Activated naive CD4-positive, alpha-beta T cell treated with Interleukin-2 at 50 U/mL for 16 hours (primary cell): ENCODE results near the gene ZNF143.

Experiments
- DNase-seq: peaks from one replicate; pipeline ENCODE4 v3.0.0-alpha.2; 2020

Gene ZNF143

DNA sequence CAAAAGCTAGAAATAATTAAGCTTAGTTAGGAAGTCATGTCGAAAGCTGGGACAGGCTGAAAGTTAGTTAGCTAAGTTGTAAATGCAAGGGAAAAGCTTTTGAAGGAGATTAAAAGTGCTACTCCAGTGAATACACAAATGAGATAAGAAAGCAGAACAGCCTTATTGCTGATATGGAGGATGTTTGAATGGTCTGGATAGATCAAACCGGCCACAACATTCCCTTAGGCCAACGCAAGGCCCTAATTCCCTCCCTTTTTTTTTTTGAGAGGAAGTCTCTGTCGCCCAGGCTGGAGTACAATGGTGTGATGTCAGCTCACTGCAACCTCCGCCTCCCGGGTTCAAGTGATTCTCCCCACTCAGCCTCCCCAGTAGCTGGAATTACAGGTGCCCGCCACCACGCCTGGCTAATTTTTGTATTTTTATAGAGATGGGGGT is 89.4 kb downstream of the ZNF143 start:
- no peak for DNase-seq

DNA sequence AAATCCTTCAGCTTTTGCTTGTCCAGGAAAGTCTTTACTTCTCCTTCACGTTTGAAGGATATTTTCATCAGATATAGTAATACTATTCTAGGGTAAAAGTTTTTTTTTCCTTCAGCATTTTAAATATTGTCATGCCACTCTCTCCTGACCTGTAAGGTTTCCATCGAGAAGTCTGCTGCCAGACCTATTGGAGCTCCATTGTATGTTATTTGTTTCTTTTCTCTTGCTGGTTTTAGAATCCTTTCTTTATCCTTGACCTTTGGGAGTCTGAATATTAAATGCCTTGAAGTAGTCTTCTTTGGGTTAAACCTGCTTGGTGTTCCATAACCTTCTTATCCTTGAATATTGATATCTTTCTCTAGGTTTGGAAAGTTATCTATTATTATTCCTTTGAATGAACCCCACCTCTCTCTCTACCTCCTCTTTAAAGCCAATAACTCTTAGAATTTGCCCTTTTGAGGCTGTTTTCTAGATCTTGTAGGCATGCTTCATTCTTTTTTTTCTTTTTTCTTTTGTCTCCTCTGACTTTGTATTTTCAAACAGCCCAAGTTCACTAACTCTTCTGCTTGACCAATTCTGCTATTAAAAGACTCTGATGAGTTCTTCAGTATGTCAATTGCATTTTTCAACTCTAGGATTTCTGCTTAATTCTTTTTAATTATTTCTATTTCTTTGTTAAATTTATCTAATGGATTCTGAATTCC is 100.6 kb downstream of the ZNF143 start:
- no peak for DNase-seq

DNA sequence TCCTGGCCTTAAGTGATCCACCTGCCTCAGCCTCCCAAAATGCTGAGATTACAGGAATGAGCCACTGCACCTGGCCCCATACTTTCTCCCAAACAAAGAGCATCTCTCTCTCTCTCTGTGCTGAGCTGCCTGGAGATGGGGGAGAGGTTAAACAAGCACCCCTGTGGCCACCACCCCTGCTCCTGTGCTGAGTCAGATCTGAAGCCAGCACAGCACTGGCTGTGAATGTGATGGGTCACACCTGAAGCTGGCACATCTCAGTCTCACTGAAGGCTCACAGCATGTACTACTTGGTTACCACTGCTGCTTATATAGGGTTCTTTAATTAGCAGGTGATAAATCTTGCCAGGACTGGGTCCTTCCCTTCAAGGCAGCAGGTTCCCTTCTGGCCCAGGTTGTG is 101.9 kb downstream of the ZNF143 start:
- no peak for DNase-seq

DNA sequence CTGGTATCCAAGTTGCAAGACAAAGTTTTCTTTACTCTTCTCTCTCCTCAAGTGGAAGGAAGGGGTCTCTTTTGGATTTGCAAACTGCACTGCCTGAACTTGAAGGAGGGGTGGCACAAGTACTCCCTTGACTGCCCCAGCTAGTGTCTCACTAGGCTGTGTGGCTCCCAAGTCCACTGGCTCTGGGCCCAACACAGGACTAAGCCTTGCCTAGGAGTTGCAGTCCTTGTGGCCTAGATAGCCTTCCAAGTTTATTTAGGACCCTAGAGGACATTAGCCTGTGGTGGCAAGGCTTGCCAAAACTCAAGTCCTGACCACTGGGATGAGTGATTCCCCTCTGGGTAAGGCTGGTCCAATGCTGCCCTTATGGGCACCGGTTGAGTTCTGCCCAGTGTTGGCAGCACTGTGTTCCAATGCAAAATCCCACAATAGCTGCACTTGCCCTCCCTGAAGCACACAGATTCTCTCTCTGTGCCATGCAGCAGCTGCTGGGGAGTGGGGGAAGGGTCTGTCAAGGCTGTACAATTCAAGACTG is 102.5 kb downstream of the ZNF143 start:
- no peak for DNase-seq

DNA sequence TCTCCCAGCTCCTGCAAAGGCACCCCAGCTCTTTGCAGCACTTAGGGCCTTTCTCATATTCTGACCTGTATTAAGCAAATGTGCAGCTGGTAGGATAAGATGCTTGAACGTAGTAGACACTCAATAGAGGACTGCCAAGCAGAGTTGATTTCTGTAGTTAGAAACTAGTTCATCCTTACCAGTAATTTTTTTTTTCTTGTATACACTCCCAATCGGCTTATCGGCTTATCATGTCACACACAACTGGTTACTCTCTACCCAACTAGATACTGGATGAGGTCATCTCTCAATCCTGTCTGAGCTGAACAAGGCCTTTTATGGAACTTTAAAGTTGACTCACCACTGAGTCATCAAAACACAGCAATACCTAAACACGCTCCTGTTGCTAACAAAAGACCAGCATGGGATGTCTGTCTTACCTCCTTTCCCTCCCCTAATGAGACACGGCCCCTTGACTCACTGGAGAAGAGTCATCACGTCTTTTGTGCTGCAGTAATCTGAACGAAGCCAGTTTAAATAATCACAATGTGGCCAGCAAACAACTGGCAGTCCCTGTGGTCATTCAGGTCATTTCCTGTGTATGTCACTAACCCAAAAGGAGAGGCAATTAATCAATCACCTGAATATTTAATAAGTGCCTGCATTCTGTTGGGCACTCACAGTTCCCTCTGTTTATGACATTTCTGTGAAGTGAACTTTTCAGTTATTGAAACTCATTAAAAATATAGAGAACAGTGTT is 105.2 kb downstream of the ZNF143 start:
- peak; percentile 64 for DNase-seq

DNA sequence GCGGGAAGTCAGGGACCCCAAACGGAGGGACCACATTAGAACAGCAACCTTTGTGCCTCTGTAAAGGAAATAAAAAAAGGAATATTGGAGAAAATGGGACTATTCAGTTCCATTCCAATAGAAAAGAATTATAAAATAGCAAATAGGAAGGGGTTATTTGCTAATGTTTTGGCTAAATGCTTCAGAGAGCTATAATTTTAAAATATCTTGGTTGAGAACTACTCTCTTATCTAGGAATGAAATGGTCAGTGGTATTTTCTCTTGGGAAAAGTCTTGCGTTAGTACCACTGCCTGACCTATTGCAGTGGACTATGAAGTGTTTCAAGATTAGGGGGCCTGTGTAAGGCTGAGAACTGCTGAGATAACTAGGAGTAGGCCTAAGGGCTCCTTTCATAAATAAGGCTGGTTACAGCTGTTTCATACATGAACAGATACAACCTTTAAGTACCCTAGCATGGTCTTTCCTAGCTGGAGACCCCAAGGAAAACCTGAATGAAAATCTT is 105.8 kb downstream of the ZNF143 start:
- DNase-seq: no peak

DNA sequence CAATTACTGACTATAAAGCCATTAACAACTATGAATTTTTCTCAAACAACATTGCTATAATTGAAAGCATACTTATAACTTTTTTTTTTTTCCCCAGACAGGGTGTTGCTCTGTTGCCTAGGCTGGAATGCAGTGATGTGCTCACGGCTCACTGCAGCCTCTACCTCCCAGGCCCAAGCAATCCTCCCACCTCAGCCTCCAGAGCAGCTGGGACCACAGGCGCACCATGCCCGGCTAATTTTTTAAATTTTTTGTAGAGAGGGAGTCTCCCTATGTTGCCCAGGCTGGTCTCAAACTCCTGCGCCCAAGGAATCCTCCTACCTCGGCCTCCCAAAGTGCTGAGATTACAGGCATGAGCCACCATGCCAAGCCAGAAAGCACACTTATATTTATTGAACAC is 106.6 kb downstream of the ZNF143 start:
- DNase-seq: no peak

DNA sequence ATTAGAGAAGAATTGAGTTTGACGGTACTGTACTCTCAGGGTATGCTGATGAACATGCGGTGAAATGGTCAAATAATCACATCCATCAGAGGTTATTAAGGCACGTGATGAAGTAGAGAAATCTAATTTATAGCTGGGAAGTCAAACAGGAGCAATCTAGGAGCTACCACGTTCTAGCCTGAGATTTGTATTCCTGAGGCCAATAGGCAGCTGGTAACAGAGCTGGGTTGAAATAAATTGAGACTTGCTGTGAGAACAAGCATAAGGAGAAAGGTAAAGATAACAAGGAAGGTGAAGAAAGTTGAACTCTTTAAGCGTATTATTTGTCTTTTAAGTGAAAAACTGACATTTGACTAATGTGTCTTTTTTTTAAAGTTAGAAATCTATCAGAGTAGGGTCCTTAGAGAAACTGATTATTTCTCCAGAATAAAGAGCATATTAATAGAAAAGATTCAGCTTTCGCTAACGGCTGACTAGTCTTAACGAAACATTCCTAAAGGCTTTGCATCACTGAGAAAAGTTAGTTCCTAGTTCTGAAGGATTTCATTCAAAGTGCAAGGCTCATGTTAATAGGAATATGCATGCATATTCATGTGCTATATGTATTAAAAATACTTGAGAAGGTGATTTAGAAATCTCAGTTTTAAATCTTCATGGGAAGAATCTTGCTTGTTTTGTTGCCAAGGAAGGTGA is 107.5 kb downstream of the ZNF143 start:
- no peak for DNase-seq

DNA sequence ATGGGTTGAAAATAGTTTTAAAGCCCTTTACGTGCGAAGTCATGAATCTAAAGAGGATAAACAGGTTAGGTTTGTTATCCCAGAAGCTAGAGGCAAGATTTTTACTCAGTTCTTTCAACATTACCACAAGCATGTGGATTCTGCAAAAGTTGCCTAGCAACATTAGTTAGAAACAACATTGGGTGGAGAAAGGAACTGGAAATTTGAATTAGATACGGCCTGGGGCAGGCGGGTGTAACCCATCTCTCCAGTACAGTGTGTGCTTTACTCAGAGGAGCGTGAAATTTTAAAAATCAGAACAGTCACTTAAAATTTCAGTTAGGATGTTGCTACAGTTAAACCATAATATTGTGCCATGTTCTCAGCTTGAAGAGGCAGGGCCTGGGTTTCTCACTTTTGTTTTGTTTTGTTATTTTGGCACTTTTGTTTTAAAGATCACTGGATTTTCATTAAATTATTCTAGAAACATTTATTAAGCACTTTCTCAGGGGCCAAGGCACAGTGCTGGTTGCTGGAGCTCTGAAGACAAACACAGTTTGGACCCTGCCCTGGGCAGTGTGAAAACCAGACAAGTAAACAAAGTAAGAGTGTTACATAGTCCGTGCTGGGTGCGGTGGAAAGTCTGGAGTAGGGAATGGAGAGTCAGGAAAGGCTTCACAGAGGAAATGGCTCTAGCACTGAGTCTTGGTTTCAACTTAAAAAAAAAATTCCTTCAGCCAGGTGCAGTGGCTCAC is 108.2 kb downstream of the ZNF143 start:
- no peak for DNase-seq

DNA sequence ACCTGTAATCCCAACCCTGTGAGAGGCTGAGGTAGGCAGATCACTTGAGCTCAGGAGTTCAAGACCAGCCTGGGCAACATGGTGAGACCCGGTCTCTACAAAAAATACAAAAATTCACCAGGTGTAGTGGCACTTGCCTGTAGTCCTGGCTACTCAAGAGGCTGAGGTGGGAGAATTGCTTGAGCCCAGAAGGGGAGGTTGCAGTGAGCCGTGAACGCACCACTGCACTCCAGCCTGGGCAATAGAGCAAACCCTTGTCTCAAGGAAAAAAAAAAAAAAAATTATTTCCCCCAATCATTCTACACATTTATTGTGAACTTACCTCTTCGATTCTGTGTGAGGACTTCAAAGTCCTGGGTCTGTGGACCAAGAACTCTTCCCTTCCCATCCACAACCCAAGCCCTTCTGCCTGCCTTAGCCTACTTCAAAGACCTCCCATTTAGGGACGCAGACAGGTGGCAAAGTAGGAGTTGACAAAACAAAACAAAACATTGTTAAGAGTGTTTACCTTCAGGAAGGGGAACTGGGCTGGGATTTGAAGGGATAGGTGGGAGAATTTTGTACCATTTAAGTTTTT is 108.9 kb downstream of the ZNF143 start:
- no peak for DNase-seq

DNA sequence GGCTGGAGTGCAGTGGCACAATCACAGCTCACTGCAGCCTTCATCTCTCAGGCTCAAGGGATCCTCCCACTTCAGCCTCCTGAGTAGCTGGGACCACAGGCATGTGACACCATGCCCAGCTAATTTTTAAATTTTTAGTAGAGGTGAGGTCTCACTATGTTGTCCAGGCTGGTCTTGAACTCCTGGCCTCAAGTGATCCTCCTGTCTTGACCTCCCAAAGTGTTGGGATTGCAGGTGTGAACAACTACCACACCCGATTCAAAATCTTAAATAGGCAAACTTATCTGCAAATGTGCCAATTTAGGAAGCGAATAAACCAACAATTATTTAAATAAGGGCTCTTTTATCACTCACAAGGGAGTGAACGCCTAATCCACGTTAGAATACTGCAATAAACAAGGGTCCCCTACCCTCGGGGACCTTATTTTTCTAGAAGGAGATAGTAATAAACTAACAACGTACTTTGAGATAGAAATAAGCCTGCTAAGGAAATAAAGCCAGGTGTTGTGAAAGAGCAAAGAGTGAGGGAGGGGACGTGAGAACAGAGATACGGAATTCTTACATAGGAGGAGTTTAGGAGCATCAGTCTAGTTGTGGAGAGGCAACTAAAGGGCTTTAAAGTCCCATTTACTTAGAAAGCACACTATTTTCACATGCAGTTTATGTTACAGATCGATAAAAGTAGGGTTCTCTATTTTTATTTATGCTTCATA is 109.7 kb downstream of the ZNF143 start:
- DNase-seq: no peak

DNA sequence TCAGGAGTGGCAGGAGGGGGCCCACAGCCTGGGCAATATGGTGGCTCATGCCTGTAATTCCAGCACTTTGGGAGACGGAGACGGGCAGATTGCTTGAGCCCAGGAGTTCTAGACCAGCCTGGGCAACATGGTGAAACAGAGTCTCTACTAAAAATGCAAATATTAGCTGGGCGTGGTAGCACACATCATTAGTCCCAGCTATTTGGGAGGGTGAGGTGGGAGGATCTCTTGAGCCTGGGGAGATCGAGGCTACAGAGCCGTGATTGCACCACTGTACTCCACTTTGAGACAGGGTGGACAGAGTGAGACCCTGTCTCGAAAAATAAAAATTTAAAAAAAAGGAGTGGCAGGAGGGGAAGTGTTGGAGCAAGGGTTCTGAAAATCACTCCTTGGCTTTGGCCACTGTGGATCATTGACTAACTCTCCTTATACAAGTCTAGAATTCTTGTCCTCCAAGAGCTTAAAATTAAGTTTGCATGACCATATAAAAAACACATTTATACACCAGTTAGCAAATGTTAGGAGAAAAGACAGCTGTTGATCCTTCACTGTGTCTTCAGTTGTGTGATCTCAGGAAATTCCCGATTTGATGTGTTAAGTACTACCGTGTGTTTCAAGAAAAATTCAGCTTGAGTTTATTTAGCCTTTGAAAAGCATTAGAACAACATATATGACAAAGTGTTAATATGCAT is 110.4 kb downstream of the ZNF143 start:
- no peak for DNase-seq

DNA sequence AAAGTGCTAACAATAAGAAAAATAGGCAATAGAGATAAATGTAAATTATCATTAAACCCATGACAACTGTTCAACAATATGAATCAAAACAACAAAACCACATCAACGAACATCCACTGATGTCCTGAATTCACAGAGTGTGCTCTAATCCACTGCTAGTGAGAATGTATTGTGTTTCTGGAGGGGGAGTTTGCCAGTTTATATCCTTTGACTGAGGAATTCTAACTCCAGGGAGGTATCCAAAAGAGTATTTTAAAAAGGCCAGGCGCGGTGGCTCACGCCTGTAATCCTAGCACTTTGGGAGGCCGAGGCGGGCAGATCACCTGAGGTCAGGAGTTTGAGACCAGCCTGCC is 110.9 kb downstream of the ZNF143 start:
- DNase-seq: no peak

DNA sequence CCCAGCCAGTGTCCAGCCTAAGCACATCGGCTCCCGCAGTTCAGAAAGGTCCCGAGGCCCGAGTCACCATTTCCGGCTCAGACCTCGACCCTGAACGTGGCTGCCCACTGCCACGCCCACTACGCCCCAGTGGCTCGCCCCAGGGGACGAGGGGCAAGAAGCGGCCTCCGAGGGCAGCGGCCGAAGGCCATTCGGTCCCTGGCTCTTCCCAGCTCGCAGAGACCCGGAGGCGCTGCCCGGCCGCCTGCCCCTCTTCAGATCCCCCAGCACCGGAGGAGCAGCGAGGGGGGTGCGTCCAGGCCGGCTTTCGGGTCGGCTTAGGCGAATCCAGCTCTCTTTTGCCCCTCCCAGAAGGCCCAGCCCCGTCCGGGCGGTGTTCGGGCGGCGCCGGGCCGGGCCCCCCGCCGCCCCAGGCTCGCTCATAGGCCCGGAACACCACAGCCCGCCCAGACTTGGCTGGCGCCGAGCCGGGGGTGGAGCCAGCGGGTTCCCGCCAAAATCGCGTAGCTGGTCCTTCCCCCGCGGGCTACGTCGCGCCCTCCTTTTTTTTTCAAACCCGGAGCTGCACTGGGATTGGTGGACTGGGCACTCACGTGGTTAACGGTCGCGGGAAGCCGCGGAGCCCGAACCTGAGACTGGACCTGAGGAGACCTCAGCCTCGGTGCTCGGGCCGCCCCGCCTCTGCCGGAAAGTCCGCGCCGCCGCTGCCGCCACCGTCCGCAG is 112.4 kb downstream of the ZNF143 start, which contains the start of gene WEE1:
WEE1 (plus strand) TSS at position 619 of the 723 bp plus-strand sequence. CDS start 264 bp downstream, outside the sequence.
- DNase-seq: peak; percentile 98

DNA sequence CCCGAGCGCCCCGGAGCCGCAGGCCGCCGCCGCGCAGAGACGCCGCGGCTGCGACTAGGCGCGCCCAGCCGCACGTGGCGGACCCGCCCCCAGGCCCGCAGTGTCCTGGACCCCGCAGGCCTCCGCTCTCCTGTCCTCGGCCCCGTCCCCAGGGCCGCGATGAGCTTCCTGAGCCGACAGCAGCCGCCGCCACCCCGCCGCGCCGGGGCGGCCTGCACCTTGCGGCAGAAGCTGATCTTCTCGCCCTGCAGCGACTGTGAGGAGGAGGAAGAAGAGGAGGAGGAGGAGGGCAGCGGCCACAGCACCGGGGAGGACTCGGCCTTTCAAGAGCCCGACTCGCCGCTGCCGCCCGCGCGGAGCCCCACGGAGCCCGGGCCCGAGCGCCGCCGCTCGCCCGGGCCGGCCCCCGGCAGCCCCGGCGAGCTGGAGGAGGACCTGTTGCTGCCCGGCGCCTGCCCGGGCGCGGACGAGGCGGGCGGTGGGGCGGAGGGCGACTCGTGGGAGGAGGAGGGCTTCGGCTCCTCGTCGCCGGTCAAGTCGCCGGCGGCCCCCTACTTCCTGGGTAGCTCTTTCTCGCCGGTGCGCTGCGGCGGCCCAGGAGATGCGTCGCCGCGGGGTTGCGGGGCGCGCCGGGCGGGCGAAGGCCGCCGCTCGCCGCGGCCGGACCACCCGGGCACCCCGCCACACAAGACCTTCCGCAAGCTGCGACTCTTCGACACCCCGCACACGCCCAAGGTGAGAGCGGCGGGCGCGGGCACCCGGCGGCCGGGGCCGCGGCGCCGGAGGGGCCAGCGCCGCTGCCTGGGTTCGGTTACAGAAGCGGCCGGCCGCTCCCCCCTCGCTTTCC is 113.2 kb downstream of the ZNF143 start:
- DNase-seq: no peak

DNA sequence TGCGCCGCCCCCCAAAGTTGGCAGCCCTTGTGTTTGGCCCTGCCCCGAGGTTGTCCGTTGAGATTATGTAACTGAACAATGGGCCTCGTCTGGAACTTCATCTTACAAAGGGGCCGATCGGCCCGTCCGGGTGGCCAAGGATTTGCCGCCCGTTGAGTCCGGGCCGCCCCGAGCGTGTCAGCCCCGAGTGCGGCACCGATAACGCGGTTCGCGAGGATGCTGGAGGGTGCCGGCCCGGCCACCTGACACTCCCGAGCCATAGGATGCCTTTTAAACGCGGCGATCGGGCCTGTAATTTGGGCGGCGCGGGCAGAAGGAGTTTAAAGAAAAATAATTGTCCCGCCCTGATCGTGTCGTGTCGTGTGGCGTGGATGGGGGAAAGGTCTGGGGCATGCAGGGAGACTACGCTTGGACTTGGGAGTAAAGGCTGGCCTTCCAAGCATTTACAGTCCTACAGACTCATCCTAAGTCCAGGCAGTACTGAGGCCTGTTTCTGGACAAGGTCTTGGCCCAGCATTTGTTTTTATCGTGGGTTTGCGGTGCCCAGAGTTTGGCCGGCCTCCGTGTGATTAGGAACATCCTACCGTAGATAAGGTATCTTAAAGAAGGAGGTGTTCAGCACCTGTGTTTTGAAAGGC is 113.9 kb downstream of the ZNF143 start:
- DNase-seq: peak; percentile 36

DNA sequence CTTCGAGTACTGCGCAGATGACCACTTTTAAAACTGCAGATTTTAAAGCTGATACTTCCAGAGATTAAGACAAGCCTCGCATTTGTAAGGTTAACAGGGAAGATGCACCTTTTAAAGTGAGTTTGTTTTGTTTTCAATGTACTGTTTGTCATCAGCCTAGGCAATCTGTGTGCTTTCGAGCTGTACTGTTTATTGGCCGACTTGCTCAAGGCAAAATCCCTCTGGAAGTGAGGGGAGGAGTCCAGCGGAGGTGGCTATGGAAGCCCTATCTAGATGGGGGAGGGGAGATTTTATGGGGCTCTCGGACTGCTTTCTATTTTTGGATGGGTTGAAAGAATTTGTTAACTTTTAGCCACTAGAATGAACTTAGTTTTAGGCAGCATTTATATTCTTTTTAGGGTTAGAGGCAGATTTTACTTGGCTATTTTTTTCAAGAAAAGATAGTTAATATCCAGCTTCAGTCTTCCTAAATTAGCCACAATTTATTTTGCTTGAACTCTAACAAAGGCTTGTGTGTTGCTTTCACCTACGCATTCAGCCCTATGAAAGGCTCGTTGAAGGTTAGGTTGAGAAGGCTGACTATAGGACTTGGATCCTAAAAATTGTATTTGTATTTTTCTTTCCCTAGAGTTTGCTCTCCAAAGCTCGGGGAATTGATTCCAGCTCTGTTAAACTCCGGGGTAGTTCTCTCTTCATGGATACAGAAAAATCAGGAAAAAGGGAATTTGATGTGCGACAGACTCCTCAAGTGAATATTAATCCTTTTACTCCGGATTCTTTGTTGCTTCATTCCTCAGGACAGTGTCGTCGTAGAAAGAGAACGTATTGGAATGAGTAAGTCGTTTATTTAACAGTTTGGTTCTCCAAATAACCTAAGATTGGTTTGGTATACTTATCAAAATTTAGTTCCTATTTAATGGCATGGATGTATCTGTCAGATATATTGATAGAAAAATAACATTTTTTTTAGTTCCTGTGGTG is 114.7 kb downstream of the ZNF143 start:
- DNase-seq: peak; percentile 9
